IPS-18c (cell line): ENCODE data around the gene PGGT1B.
A peak's percentile ranks its signal among the peaks of the same experiment; 100 is the strongest.

Source experiments
- H3K4me3 ChIP-seq: 2 replicates; pipeline ENCODE4 v1.7.0; 2013; ENCODE audit warnings: low read depth, mild to moderate bottlenecking, low read length, moderate library complexity; ENCODE audit not compliant: insufficient read depth
- H3K9me3 ChIP-seq: one replicate; pipeline ENCODE4 v1.6.1; 2013; ENCODE audit warnings: mild to moderate bottlenecking, low read length, moderate library complexity; ENCODE audit not compliant: control insufficient read depth, insufficient read depth

PGGT1B gene

GRCh38 chr5:115196161-115196560 lies 66.5 kb downstream of the PGGT1B start:
- no peak overlapping the region for H3K4me3 ChIP-seq
- H3K9me3 ChIP-seq: no peaks in the 10 kb centered on the region

- Histone ChIP-seq H3K9me3 (no peaks in the 10 kb centered on the region), H3K4me3 (no peak overlapping the region)
Observed at GRCh38 chr5:115194676-115195075, 68.0 kb downstream of the PGGT1B start.

GRCh38 chr5:115193295-115193694 lies 69.4 kb downstream of the PGGT1B start:
- H3K4me3 ChIP-seq: no peak overlapping the region
- H3K9me3 ChIP-seq: no peaks in the 10 kb centered on the region

GRCh38 chr5:115192098-115192497 lies 70.6 kb downstream of the PGGT1B start:
- Histone ChIP-seq H3K9me3 (no peaks in the 10 kb centered on the region), H3K4me3 (no peak overlapping the region)

GRCh38 chr5:115191474-115192031 lies 71.1 kb downstream of the PGGT1B start:
- H3K4me3 ChIP-seq: no peak overlapping the region

GRCh38 chr5:115190388-115190787 lies 72.3 kb downstream of the PGGT1B start:
- H3K4me3 ChIP-seq: no peak overlapping the region
- H3K9me3 ChIP-seq: no peaks in the 10 kb centered on the region

More at GRCh38 chr5:115191474-115192031, 71.1 kb downstream of the PGGT1B start:
- no peaks in the 10 kb centered on the region for H3K9me3 ChIP-seq

GRCh38 chr5:115189866-115190265 lies 72.8 kb downstream of the PGGT1B start:
- no peak overlapping the region for H3K4me3 ChIP-seq
- H3K9me3 ChIP-seq: no peaks in the 10 kb centered on the region

- H3K4me3 ChIP-seq: no peak overlapping the region
- no peaks in the 10 kb centered on the region for H3K9me3 ChIP-seq
Observed at GRCh38 chr5:115186794-115187193, 75.9 kb downstream of the PGGT1B start.

GRCh38 chr5:115184770-115185169 lies 77.9 kb downstream of the PGGT1B start:
- H3K4me3 ChIP-seq: no peak overlapping the region

GRCh38 chr5:115181757-115182156 lies 80.9 kb downstream of the PGGT1B start:
- no peak overlapping the region for H3K4me3 ChIP-seq
- peaks cover 3% of the 10 kb centered on the region for H3K9me3 ChIP-seq

More at GRCh38 chr5:115184770-115185169, 77.9 kb downstream of the PGGT1B start:
- peaks cover 2% of the 10 kb centered on the region for H3K9me3 ChIP-seq

GRCh38 chr5:115180165-115180709 lies 82.4 kb downstream of the PGGT1B start:
- Histone ChIP-seq H3K9me3 (peaks cover 3% of the 10 kb centered on the region), H3K4me3 (peak overlapping the region; percentile 59)

- H3K4me3 ChIP-seq: peak overlapping the region; percentile 59
- peaks cover 3% of the 10 kb centered on the region for H3K9me3 ChIP-seq
Observed at GRCh38 chr5:115179394-115180164, 83.1 kb downstream of the PGGT1B start.

- Histone ChIP-seq H3K9me3 (peaks cover 3% of the 10 kb centered on the region), H3K4me3 (peak overlapping the region; percentile 59)
Observed at GRCh38 chr5:115179030-115179393, 83.7 kb downstream of the PGGT1B start.

GRCh38 chr5:115170929-115171510 lies 91.7 kb downstream of the PGGT1B start:
- Histone ChIP-seq H3K4me3 (peak overlapping the region; percentile 90), H3K9me3 (peaks cover 16% of the 10 kb centered on the region)

- peak overlapping the region; percentile 90 for H3K4me3 ChIP-seq
- H3K9me3 ChIP-seq: peaks cover 19% of the 10 kb centered on the region
Observed at GRCh38 chr5:115170134-115170928, 92.3 kb downstream of the PGGT1B start.

GRCh38 chr5:115169487-115170133 lies 93.1 kb downstream of the PGGT1B start, which contains the start of gene TRIM36:
Gene TRIM36 (minus strand): TSS chr5:115169908. CDS start chr5:115169634, 274 bp downstream.
- Histone ChIP-seq H3K9me3 (peaks cover 19% of the 10 kb centered on the region), H3K4me3 (peak within 1 kb of the TSS; percentile 90)
